Activated CD8-positive, alpha-beta memory T cell treated with anti-CD3 and anti-CD28 coated beads, Interleukin-2, amount 10 ng/mL, durations not matched to agents 7 days and 5 days (primary cell): ENCODE results near the gene SELENOK. TPM values are rescaled to one million over a fixed set of nuclear protein-coding genes. Genes with fewer than 3 reads are reported as not detected.

Source experiments
- ATAC-seq: fragments of 150-1000 bp; cut with Tn5 transposase; one replicate; pipeline ENCODE4 v1.10.0; 2021; ENCODE audit warnings: moderate library complexity
- CTCF ChIA-PET: fragments of 350-600 bp; sonication (Branson Sonifier 250); formaldehyde crosslinking; loops from one replicate; lab custom pipeline; 2021; ENCODE audit warnings: antibody characterized with exemption; lab: Charles Lee
- DNase-seq: peaks from one replicate; pipeline ENCODE4 v3.0.0-alpha.2; 2020
- H3K27ac Mint-ChIP-seq: one replicate; pipeline ENCODE4 v1.8.0; 2021; ENCODE audit warnings: mild to moderate bottlenecking, mixed read lengths
- H3K27me3 Mint-ChIP-seq: one replicate; pipeline ENCODE4 v1.8.0; 2021; ENCODE audit warnings: mixed read lengths
- H3K36me3 Mint-ChIP-seq: one replicate; pipeline ENCODE4 v1.8.0; 2021; ENCODE audit warnings: mild to moderate bottlenecking, mixed read lengths
- H3K4me1 Mint-ChIP-seq: one replicate; pipeline ENCODE4 v1.8.0; 2021; ENCODE audit warnings: mixed read lengths
- H3K4me3 Mint-ChIP-seq: one replicate; pipeline ENCODE4 v1.8.0; 2021; ENCODE audit warnings: mild to moderate bottlenecking, moderate library complexity, mixed read lengths
- H3K9me3 Mint-ChIP-seq: one replicate; pipeline ENCODE4 v1.8.0; 2022; ENCODE audit warnings: low read depth, mixed read lengths
- total RNA-seq, 2 experiments: library from RNA; stranded (reverse); gene quantifications; one replicate each; pipeline ENCODE4 v1.2.3, GENCODE V29; 2021

SELENOK gene
- total RNA-seq, 2 experiments from 2014 or later: 56.5 to 60.0 TPM

DNA sequence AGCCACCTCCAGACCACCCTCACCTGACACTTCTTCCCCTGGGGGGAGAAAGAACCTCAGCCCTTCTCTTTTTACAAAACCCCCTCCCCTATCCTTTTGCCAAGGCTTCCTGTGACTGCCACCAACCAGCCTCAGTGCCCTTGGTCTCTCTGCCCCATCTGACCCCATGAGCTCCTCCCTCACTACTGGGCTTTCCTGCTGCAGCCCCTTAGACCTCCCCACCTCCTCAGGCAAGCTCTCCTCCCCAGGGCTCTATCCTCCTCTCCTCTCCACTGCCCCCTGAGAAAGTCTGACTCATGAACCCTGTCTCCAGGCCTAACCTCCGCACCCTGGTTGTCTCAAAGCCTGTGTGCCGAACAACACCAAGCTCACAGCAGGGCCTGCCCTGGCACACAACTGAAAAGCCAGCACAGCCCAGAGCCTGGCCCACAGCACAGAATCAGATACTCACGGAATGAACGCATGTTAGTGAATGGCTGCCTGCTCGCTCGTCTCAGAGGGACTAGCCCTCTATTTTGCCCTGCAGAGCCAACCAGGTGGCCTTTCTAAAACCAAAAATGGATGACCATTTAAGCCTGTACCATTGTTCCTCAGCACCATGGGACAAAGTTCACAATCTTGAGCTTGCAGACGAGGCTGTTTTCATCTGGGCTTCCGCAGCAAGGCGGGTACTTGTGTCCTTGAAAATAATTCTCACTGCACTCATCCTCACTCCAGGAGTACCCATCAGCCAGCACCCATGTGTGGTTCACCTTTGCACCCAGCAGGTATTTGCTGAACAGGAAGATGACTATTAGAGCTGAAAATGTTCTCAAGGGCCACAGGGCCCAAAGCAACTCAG, 47.2 kb downstream of the SELENOK start:
- Mint-ChIP-seq H3K4me3 (no peak overlapping the region), H3K27ac (no peak overlapping the region), H3K9me3 (no peaks in the 10 kb centered on the region), H3K4me1 (peaks cover 6% of the 10 kb centered on the region), H3K36me3 (no peaks in the 10 kb centered on the region), H3K27me3 (peaks cover 65% of the 10 kb centered on the region)
- ATAC-seq (no peak), DNase-seq (no peak)
- CTCF ChIA-PET: interaction anchor here (1.0 to 1.4 kb wide), 2 partner anchors 10 to 88 kb away, joined by 3 to 4 read pairs; no protein-coding TSS in a partner anchor

DNA sequence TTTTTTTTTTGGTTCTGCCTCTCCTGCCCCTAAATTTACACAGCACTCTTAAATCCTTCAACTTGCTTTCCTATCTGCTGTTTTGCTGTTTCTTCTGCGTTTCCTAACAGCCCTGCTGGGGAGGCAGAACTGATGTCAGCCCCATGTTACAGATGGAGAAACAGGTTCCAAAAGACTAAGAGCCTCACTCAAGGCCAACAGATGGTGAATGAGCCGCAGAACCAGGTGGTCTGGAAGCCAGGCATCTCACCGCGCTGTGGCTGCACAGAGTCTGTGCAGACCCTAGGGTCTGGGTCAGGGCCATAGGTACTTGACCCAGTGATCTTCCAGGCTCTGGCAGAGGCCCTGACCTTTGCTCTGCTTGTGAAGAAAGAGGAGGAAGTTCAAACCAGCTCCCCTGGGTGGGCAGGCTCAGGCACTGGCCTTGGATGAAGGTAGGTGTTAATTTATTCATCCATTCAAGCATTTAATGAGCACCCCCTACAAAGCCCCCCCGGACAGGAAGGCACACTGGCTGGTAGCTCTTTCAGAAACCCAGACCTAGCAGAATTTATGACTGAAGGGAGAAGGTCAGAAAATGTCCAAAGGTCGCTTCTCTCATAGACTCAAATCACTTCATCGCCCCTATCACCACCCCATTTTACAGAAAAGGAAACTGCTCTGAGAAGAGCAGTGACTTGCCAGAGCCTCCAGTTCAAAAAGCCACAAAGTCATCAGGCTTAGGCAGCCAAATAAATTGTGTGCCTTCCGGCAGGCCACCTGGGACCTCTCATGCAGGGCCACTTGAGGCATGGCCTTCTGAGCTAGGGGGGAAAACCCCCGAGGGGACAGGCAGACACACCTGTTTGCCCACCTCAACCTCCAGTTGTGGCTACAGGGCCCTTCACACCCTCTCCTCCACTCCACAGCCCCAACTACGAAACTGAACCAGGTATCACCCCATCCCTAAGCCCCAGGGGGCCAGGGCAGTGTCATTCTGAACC, 48.2 kb downstream of the SELENOK start:
- no peak for DNase-seq
- CTCF ChIA-PET: interaction anchor here (1.4 kb wide), 1 partner anchor 9 kb away, joined by 3 read pairs; no protein-coding TSS in a partner anchor
- Mint-ChIP-seq H3K36me3 (no peaks in the 10 kb centered on the region), H3K4me1 (peaks cover 6% of the 10 kb centered on the region), H3K4me3 (no peak overlapping the region), H3K9me3 (no peaks in the 10 kb centered on the region), H3K27ac (no peak overlapping the region), H3K27me3 (peaks cover 62% of the 10 kb centered on the region)
- ATAC-seq: no peak

- DNase-seq (no peak), ATAC-seq (no peak)
- no peak overlapping the region for H3K4me3 Mint-ChIP-seq
- H3K9me3 Mint-ChIP-seq: no peaks in the 10 kb centered on the region
- CTCF ChIA-PET: no interaction called here
- H3K27ac Mint-ChIP-seq: no peak overlapping the region
- H3K4me1 Mint-ChIP-seq: peaks cover 6% of the 10 kb centered on the region
- no peaks in the 10 kb centered on the region for H3K36me3 Mint-ChIP-seq
- H3K27me3 Mint-ChIP-seq: peaks cover 54% of the 10 kb centered on the region
These were observed 49.0 kb downstream of the SELENOK start for GRCh38 chr3:53842436-53843194.

- CTCF ChIA-PET: interaction anchor here (0.6 kb wide), 1 partner anchor 64 kb away, joined by 3 read pairs; no protein-coding TSS in a partner anchor
- H3K4me1 Mint-ChIP-seq: peaks cover 6% of the 10 kb centered on the region
- ATAC-seq: no peak
These were observed 50.4 kb downstream of the SELENOK start for GRCh38 chr3:53841296-53841695.

GRCh38 chr3:53837331-53837730, 54.3 kb downstream of the SELENOK start:
- no peak for DNase-seq
- Mint-ChIP-seq H3K4me3 (no peak overlapping the region), H3K36me3 (no peaks in the 10 kb centered on the region), H3K4me1 (no peaks in the 10 kb centered on the region), H3K27ac (no peak overlapping the region), H3K9me3 (no peaks in the 10 kb centered on the region), H3K27me3 (peaks cover 9% of the 10 kb centered on the region)
- no peak for ATAC-seq
- CTCF ChIA-PET: no interaction called here

More at GRCh38 chr3:53841296-53841695, 50.4 kb downstream of the SELENOK start:
- Mint-ChIP-seq H3K27me3 (peaks cover 42% of the 10 kb centered on the region), H3K9me3 (no peaks in the 10 kb centered on the region), H3K27ac (no peak overlapping the region), H3K4me3 (no peak overlapping the region), H3K36me3 (no peaks in the 10 kb centered on the region)
- no peak for DNase-seq

DNA sequence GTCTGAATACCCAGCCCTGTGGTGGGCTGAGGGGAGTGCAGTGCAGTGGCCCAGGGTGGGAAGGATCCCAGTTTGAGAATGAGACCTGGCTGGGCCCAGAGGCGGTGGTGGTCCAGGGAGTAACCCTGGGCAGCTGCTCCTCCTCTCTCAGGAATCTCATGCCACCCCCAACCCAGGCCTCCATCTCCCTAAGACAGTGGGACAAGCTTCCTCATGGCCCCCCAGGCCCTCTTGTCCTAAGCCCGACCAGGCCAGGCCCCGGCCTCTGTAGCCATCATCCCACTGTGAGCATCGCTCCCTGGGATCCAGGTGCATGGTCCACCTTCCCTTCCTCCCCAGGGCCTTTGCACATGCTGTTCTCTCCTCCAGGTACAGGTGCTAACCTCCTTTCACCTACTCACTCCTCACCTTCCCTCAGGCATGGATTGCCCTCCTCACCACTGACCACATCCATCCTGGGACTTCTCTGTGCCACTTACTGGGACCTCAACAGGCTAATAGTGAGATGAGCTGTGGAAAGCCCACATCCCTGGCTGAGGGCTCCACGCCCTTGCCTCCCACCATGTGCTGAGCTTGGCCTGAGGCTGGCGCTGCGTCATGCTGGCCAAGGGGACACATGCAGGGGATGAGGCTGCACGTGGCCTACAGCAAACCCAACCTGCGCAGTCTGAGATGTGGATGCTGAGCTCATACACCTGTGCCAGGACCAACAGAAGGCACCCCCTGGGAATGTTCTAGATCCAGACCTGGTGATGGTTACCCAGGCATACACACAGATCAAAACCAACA, 55.4 kb downstream of the SELENOK start:
- Mint-ChIP-seq H3K27ac (no peak overlapping the region), H3K4me3 (no peak overlapping the region), H3K9me3 (no peaks in the 10 kb centered on the region), H3K36me3 (no peaks in the 10 kb centered on the region), H3K4me1 (no peaks in the 10 kb centered on the region), H3K27me3 (peaks cover 7% of the 10 kb centered on the region)
- DNase-seq (no peak), ATAC-seq (no peak)
- CTCF ChIA-PET: no interaction called here

DNA sequence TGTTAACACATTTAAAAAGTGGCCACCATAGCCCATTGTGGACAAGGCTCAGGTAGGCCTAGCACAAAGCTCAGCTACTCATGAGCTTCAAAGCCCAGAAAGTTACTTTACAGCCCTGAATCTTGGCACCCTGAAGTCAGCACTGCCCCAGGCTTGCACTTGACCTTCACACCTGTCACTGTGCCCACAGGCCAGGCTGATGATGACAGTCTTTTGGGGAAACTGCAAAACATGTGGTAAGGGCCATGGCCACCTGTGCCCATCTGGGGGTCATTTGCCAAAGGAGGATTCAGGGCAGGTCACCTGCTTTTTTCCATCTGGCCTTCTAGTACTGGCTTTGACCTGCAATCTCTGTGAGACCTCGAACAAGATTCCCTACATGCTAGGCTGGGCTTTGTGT, 56.4 kb downstream of the SELENOK start:
- Mint-ChIP-seq H3K9me3 (no peaks in the 10 kb centered on the region), H3K4me3 (no peak overlapping the region), H3K36me3 (no peaks in the 10 kb centered on the region), H3K4me1 (no peaks in the 10 kb centered on the region), H3K27ac (no peak overlapping the region), H3K27me3 (peaks cover 7% of the 10 kb centered on the region)
- ATAC-seq (no peak), DNase-seq (no peak)
- CTCF ChIA-PET: interaction anchor here (1.1 kb wide), 1 partner anchor 9 kb away, joined by 3 read pairs; no protein-coding TSS in a partner anchor

DNA sequence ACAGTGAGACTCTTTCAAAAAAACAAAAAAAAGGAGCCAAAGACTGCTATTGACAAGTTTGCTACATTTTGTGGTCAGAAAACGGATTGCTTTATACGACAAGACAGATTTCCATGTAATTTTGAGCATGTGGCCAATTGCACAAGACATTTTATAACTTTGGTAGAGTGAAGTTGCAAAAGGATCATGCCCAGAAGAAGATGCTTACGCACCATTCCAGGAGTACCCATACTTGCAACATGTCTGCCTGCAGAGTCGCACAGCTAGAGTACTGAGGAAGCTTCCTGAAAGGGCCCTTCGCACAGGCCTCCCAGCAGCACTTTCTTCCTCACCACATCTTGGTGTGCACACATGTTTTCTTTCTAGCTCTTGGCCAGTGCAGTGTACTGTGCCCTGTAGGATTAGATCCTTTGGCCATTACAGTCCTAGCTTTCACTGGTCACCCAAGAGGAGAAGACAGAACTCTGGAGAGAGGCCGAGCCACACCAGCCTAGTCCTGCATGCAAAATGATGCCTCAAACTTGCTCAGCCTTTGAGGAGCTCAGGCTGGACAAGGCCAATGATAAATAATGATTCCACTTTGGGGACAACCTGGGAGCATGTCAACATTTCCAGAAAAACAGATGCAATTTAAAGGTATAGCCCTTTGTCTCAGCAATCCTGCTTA, 57.1 kb downstream of the SELENOK start:
- H3K27ac Mint-ChIP-seq: no peak overlapping the region
- peaks cover 5% of the 10 kb centered on the region for H3K27me3 Mint-ChIP-seq
- ATAC-seq: no peak
- H3K4me1 Mint-ChIP-seq: no peaks in the 10 kb centered on the region
- DNase-seq: no peak
- no peaks in the 10 kb centered on the region for H3K9me3 Mint-ChIP-seq
- no peaks in the 10 kb centered on the region for H3K36me3 Mint-ChIP-seq
- CTCF ChIA-PET: interaction anchor here (1.1 kb wide), 1 partner anchor 10 kb away, joined by 3 read pairs; no protein-coding TSS in a partner anchor
- H3K4me3 Mint-ChIP-seq: no peak overlapping the region

Other genes with a start within 250 kb of the SELENOK start
- gene CHDH, start 45.4 kb downstream of the SELENOK start, total RNA-seq: 1 to 10 TPM in 1 of 2 experiments, under 1 TPM in 1; 0.53 to 1.0 TPM
- 1 to 10 TPM; 2.4 to 7.0 TPM for gene IL17RB, start 45.3 kb downstream of the SELENOK start, total RNA-seq
- 10 to 100 TPM; 28.9 to 42.2 TPM for gene ACTR8, start 9.7 kb downstream of the SELENOK start, total RNA-seq
- gene CACNA2D3, start 230.7 kb upstream of the SELENOK start, total RNA-seq: not detected